Chondrocyte (in vitro differentiated cells): ENCODE results near the gene HSPA12A. TPM values are rescaled to one million over a fixed set of nuclear protein-coding genes. Genes with fewer than 3 reads are reported as not detected.

Experiments
- DNase-seq: peaks from one replicate; pipeline ENCODE4 v3.0.0; 2021; ENCODE audit warnings: mixed read lengths, low spot score
- H3K27ac Mint-ChIP-seq: one replicate; pipeline ENCODE4 v1.8.0; 2021; ENCODE audit warnings: mild to moderate bottlenecking, moderate library complexity, mixed read lengths; ENCODE audit not compliant: unreplicated experiment
- H3K27me3 Mint-ChIP-seq: 2 replicates; pipeline ENCODE4 v1.8.0; 2021; ENCODE audit warnings: low read depth, mixed read lengths
- H3K36me3 Mint-ChIP-seq: 2 replicates; pipeline ENCODE4 v1.8.0; 2021; ENCODE audit warnings: low read depth, mixed read lengths
- H3K4me1 Mint-ChIP-seq: 2 replicates; pipeline ENCODE4 v1.8.0; 2021; ENCODE audit warnings: low read depth, mild to moderate bottlenecking, mixed read lengths
- H3K4me3 Mint-ChIP-seq: one replicate; pipeline ENCODE4 v1.8.0; 2021; ENCODE audit warnings: mild to moderate bottlenecking, moderate library complexity, mixed read lengths; ENCODE audit not compliant: unreplicated experiment
- H3K9me3 Mint-ChIP-seq: 2 replicates; pipeline ENCODE4 v1.8.0; 2021; ENCODE audit warnings: low read depth, mixed read lengths
- total RNA-seq: library from RNA; stranded (reverse); gene quantifications from 3 replicates; pipeline ENCODE4 v1.2.1, GENCODE V29; 2021
- TF ChIP-seq, protein P1 (sequence below): fragments of 200-600 bp; sonication (generic); IDR thresholded peaks from 2 replicates; pipeline ENCODE4 v1.5.0; 2021; ENCODE audit warnings: antibody characterized with exemption, mild to moderate bottlenecking, moderate library complexity

The HSPA12A gene
- total RNA-seq, 1 donor from 2014 or later, result 6.9 TPM

DNA sequence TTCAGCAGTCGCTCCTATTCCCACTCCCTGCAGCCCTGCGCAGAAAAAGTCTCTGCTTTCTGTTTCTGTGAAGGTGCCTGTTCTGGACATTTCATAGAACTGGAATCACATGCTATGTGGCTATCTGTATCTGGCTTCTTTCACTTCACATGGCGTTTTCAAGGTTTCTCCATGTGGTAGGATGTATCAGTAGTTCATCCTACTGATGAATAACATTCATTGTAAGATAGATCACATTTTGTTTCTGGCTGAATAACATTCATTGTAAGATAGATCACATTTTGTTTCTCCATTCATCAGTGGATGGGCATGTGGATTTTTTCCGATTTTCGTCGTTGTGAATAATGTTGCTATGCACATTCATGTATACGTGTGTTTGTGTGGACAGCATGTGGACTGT is 44.5 kb downstream of the HSPA12A start:
- no peak overlapping the region for H3K27ac Mint-ChIP-seq
- H3K4me3 Mint-ChIP-seq, result no peak overlapping the region
- H3K9me3 Mint-ChIP-seq, result no peaks in the 10 kb centered on the region
- H3K36me3 Mint-ChIP-seq, result peaks cover 3% of the 10 kb centered on the region
- H3K27me3 Mint-ChIP-seq, result no peaks in the 10 kb centered on the region
- TF ChIP-seq, protein P1, sequence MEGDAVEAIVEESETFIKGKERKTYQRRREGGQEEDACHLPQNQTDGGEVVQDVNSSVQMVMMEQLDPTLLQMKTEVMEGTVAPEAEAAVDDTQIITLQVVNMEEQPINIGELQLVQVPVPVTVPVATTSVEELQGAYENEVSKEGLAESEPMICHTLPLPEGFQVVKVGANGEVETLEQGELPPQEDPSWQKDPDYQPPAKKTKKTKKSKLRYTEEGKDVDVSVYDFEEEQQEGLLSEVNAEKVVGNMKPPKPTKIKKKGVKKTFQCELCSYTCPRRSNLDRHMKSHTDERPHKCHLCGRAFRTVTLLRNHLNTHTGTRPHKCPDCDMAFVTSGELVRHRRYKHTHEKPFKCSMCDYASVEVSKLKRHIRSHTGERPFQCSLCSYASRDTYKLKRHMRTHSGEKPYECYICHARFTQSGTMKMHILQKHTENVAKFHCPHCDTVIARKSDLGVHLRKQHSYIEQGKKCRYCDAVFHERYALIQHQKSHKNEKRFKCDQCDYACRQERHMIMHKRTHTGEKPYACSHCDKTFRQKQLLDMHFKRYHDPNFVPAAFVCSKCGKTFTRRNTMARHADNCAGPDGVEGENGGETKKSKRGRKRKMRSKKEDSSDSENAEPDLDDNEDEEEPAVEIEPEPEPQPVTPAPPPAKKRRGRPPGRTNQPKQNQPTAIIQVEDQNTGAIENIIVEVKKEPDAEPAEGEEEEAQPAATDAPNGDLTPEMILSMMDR, result no peak
- H3K4me1 Mint-ChIP-seq, result no peaks in the 10 kb centered on the region
- no peak for DNase-seq

DNA sequence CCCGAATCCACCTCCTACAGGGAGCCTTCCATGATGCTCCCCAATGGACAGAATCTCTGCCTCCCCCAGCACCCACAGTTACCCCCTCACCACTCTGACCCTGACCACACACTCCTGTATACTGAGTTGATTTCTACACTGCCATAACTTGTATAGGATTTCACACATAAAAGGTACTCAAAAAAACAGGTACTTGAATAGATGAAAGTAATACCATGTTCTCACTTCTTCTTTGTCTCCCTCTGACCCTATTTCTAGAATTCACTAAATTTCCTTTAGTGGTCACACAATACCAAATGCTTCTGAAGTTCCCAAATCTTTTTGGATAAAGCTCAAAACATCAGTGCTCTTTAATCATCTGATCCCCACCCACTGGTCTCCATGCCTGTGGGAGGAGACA is 45.4 kb downstream of the HSPA12A start:
- DNase-seq, result no peak
- TF ChIP-seq, protein P1, result no peak
- Mint-ChIP-seq H3K4me1 (no peaks in the 10 kb centered on the region), H3K36me3 (peaks cover 3% of the 10 kb centered on the region), H3K4me3 (no peak overlapping the region), H3K9me3 (no peaks in the 10 kb centered on the region), H3K27ac (no peak overlapping the region), H3K27me3 (no peaks in the 10 kb centered on the region)

GRCh38 chr10:116694927-116695268 is 47.5 kb downstream of the HSPA12A start:
- Mint-ChIP-seq H3K4me3 (no peak overlapping the region), H3K27ac (no peak overlapping the region), H3K4me1 (peaks cover 11% of the 10 kb centered on the region), H3K27me3 (no peaks in the 10 kb centered on the region), H3K9me3 (no peaks in the 10 kb centered on the region), H3K36me3 (peaks cover 2% of the 10 kb centered on the region)
- no peak for DNase-seq
- TF ChIP-seq, protein P1, result no peak

- TF ChIP-seq, protein P1, result no peak
- H3K27me3 Mint-ChIP-seq, result no peaks in the 10 kb centered on the region
- H3K4me3 Mint-ChIP-seq, result no peak overlapping the region
- H3K4me1 Mint-ChIP-seq, result peaks cover 11% of the 10 kb centered on the region
- H3K36me3 Mint-ChIP-seq, result peaks cover 2% of the 10 kb centered on the region
- no peaks in the 10 kb centered on the region for H3K9me3 Mint-ChIP-seq
- DNase-seq, result no peak
- no peak overlapping the region for H3K27ac Mint-ChIP-seq
Measured at GRCh38 chr10:116694243-116694926, 48.0 kb downstream of the HSPA12A start.

GRCh38 chr10:116692225-116692624 is 50.1 kb downstream of the HSPA12A start:
- H3K4me3 Mint-ChIP-seq, result no peak overlapping the region
- DNase-seq, result no peak
- no peaks in the 10 kb centered on the region for H3K9me3 Mint-ChIP-seq
- H3K4me1 Mint-ChIP-seq, result peaks cover 22% of the 10 kb centered on the region
- no peak overlapping the region for H3K27ac Mint-ChIP-seq
- H3K36me3 Mint-ChIP-seq, result peaks cover 2% of the 10 kb centered on the region
- TF ChIP-seq, protein P1, result no peak
- H3K27me3 Mint-ChIP-seq, result no peaks in the 10 kb centered on the region
